GM12878 (cell line): ENCODE data around the gene SPPL3. TPM values are rescaled to one million over a fixed set of nuclear protein-coding genes. Genes with fewer than 3 reads are reported as not detected.

Experiments
- ATAC-seq: fragments of 200-7000 bp; cut with Tn5 transposase; 3 replicates; pipeline ENCODE4 v1.9.1; 2020; ENCODE audit warnings: mild to moderate bottlenecking, moderate library complexity
- BruUV-seq: library from RNA; stranded (reverse); fragments of 400-500 nt; replicated peaks from 2 replicates; lab custom pipeline; 2021; lab: Mats Ljungman, UMichigan
- CTCF ChIA-PET: fragments of 300-600 bp; sonication (Branson Sonifier 250); formaldehyde crosslinking; extraction: SDS; loops from one replicate; lab custom pipeline; 2021; ENCODE audit warnings: inconsistent platforms; lab: Yijun Ruan, JAX
- POLR2A ChIA-PET: fragments of 350-600 bp; formaldehyde crosslinking; extraction: SDS; loops from one replicate; lab custom pipeline; 2021; ENCODE audit warnings: inconsistent platforms; lab: Charles Lee
- RAD21 ChIA-PET: fragments of 300-600 bp; sonication (Branson Sonifier 250); formaldehyde crosslinking; loops from one replicate; lab custom pipeline; 2023; ENCODE audit warnings: antibody characterized with exemption; ENCODE audit not compliant: unreplicated experiment; lab: Charles Lee
- SMC1A ChIA-PET: fragments of 300-600 bp; sonication (Branson Sonifier 250); formaldehyde crosslinking; loops from one replicate; lab custom pipeline; 2023; ENCODE audit not compliant: unreplicated experiment, uncharacterized antibody; lab: Charles Lee
- DNase-seq: peaks from one replicate; pipeline ENCODE4 v3.0.0-alpha.2; 2011; ENCODE audit warnings: low read depth, low spot score
- FAIRE-seq: peaks from 3 replicates; lab custom pipeline; 2011; peaks lifted over from hg19 to GRCh38; lab: Jason Lieb, UNC
- H2AFZ ChIP-seq: 2 replicates; pipeline ENCODE4 v1.6.0; 2011; ENCODE audit warnings: low read depth, low read length, control low read depth; ENCODE audit not compliant: control insufficient read depth
- H3K27ac ChIP-seq: 2 replicates; pipeline ENCODE4 v1.5.1; 2011; ENCODE audit warnings: control low read depth; ENCODE audit not compliant: control insufficient read depth, insufficient read depth
- H3K27me3 ChIP-seq, 2 experiments: replicated peaks in 1 of 2; 2 replicates each; pipeline versions ENCODE4 v1.6.0 to v1.6.1; 2011; ENCODE audit warnings: low read length in 1 of 2; ENCODE audit not compliant: control insufficient read depth in 2 of 2, insufficient read depth in 2 of 2
- H3K36me3 ChIP-seq, 2 experiments: 2 replicates each; pipeline ENCODE4 v1.5.1; 2011; ENCODE audit warnings: low read length in 1 of 2; ENCODE audit not compliant: control insufficient read depth in 2 of 2, insufficient read depth in 2 of 2
- H3K4me1 ChIP-seq: 2 replicates; pipeline ENCODE4 v1.6.1; 2011; ENCODE audit warnings: mild to moderate bottlenecking, low read length, moderate library complexity, mixed read lengths; ENCODE audit not compliant: control insufficient read depth, insufficient read depth
- H3K4me2 ChIP-seq: 2 replicates; pipeline ENCODE4 v1.6.0; 2011; ENCODE audit warnings: control low read depth; ENCODE audit not compliant: control insufficient read depth, insufficient read depth
- H3K4me3 ChIP-seq: fragments of 200-600 bp; sonication (generic); 2 replicates; pipeline ENCODE4 v1.5.1; 2016
- H3K79me2 ChIP-seq: 2 replicates; pipeline ENCODE4 v1.6.0; 2011; ENCODE audit warnings: low read length; ENCODE audit not compliant: control insufficient read depth, insufficient read depth
- H3K9ac ChIP-seq: 2 replicates; pipeline ENCODE4 v1.8.0; 2011; ENCODE audit warnings: low read length, control low read depth, mixed read lengths; ENCODE audit not compliant: control insufficient read depth, insufficient read depth
- H3K9me3 ChIP-seq: replicated peaks from 3 replicates; pipeline ENCODE4 v1.5.1; 2011; ENCODE audit warnings: mild to moderate bottlenecking, low read length; ENCODE audit not compliant: control insufficient read depth, insufficient read depth
- H4K20me1 ChIP-seq: 2 replicates; pipeline ENCODE4 v1.6.0; 2011; ENCODE audit not compliant: control insufficient read depth, insufficient read depth
- BHLHE40 ChIP-seq, 2 experiments: fragments of 450-650 bp in 1 of 2; IDR thresholded peaks; 2 replicates each; pipeline ENCODE4 v1.6.1; 2011 to 2017; ENCODE audit warnings: low read depth in 2 of 2, borderline replicate concordance in 1 of 2, improper control_type of control experiment in 1 of 2, low read length in 1 of 2, mild to moderate bottlenecking in 1 of 2
- KAT2A ChIP-seq: conservative IDR thresholded peaks from 2 replicates; pipeline ENCODE4 v1.6.1; 2011; ENCODE audit warnings: low read depth, low read length; ENCODE audit not compliant: control insufficient read depth
- RBBP5 ChIP-seq: fragments of 200-600 bp; sonication (generic); conservative IDR thresholded peaks from 2 replicates; pipeline ENCODE4 v1.6.1; 2016
- SMC3 ChIP-seq: IDR thresholded peaks from 2 replicates; pipeline ENCODE4 v1.6.1; 2011; ENCODE audit warnings: low read length, improper control_type of control experiment, borderline replicate concordance
- ZNF687 ChIP-seq: fragments of 450-650 bp; IDR thresholded peaks from 2 replicates; pipeline ENCODE4 v1.6.1; 2017; ENCODE audit warnings: mild to moderate bottlenecking, moderate library complexity
- WGBS: methylation state at CpG from one replicate; pipeline ENCODE4 v1.1.6; 2016; ENCODE audit warnings: low lambda C conversion rate; ENCODE audit not compliant: insufficient replicate concordance, insufficient coverage; ENCODE audit errors: missing lambda C conversion rate; 5-methylcytosine and 5-hydroxymethylcytosine counted together
- in situ Hi-C: fragments of 300-500 bp; cut with MboI; formaldehyde crosslinking; loops from 9 replicates; pipeline ENCODE4 v1.14.3; 2018; ENCODE audit warnings: mixed read lengths
- intact Hi-C: fragments of 100-400 bp; cut with micrococcal nuclease; formaldehyde crosslinking; loops from one replicate; pipeline ENCODE4 v1.14.2; 2022; ENCODE audit not compliant: unreplicated experiment
- polyA plus RNA-seq, 11 experiments: library from polyadenylated mRNA; depleted of rRNA in 4 of 11; unstranded in 6 of 11; stranded (reverse) in 5 of 11; fragments of >200 nt; fragmentation: Nextera tagmentation in 4 of 11; fragmentation: Illumina TruSeq in 1 of 11; extraction: Ambion mirVana in 4 of 11; extraction: Trizol in 1 of 11; gene quantifications; 1 replicate in 1 of 11; 2 replicates in 10 of 11; pipeline versions ENCODE4 v1.2.1 to v1.2.3, GENCODE V29; 2011 to 2016; ENCODE audit warnings: inconsistent platforms in 2 of 11, missing spikeins in 2 of 11, low read depth in 1 of 11
- total RNA-seq, 4 experiments: library from RNA; depleted of rRNA in 3 of 4; stranded (reverse); fragments of >200 nt in 3 of 4; fragmentation: Illumina TruSeq in 1 of 4; extraction: Trizol in 1 of 4; gene quantifications; 2 replicates each; pipeline versions ENCODE4 v1.2.1 to v1.2.3, GENCODE V29; 2013 to 2021

The SPPL3 gene
- total and polyA plus RNA-seq, 10 of the 15 experiments (the other 5 are each of a cell fraction or from before 2014, with no cell fraction given), result 4.3 to 45.5 (median 11.7) TPM

GRCh38 chr12:120917748-120918147, 13.6 kb upstream of the SPPL3 start:
- no peak for ATAC-seq
- in situ Hi-C loops, result no loop called here
- WGBS, result 79% methylated on average over 2 of the region's 2 CpGs
- DNase-seq, result no peak
- no peaks in the 10 kb centered on the region for H3K79me2 ChIP-seq
- no peak for FAIRE-seq
- no peak overlapping the region for H3K4me2 ChIP-seq
- H3K4me3 ChIP-seq, result no peak overlapping the region
- H4K20me1 ChIP-seq, result no peaks in the 10 kb centered on the region
- intact Hi-C loops, result no loop called here
- ChIA-PET CTCF (no interaction called here), SMC1A (no interaction called here), RAD21 (no interaction called here), POLR2A (no interaction called here)
- BruUV-seq, result no TSS peak
- TF ChIP-seq BHLHE40 (IDR thresholded peaks at IDR 0.05; ENCODE audit: borderline replicate concordance in 1 of 2, low read depth in 2 of 2, low read length in 1 of 2) (no peak), KAT2A (no peak), RBBP5 (no peak), SMC3 (no peak), ZNF687 (no peak)
- H3K9me3 ChIP-seq, result peaks cover 3% of the 10 kb centered on the region; the same call in 2 of the 3 replicates
- H2AFZ ChIP-seq, result no peak overlapping the region
- H3K36me3 ChIP-seq, result no peaks in the 10 kb centered on the region
- H3K27me3 ChIP-seq, result no peaks in the 10 kb centered on the region
- H3K9ac ChIP-seq, result no peak overlapping the region
- no peaks in the 10 kb centered on the region for H3K4me1 ChIP-seq
- no peak overlapping the region for H3K27ac ChIP-seq
